ENCODE measurements around the gene ZNF532. TPM values are rescaled to one million over a fixed set of nuclear protein-coding genes. Genes with fewer than 3 reads are reported as not detected.

The ZNF532 gene
- total and polyA plus RNA-seq, 9 of the 15 experiments (the other 6 are each of a cell fraction or from before 2014, with no cell fraction given), result 0.42 TPM; not detected in 8

- ATAC-seq, result no peak
- 0% methylated on average over 8 of the region's 9 CpGs for WGBS (ENCODE audit: insufficient coverage, low coverage, missing lambda C conversion rate)
- DNase-seq (ENCODE audit: extremely low read depth in 1 of 4, low spot score in 3 of 4), result no peak
- Histone ChIP-seq H3K27ac (ENCODE audit: extremely low read depth, low read depth, low read length) (no peak overlapping the region), H2AFZ (ENCODE audit: low read depth, low read length) (no peak overlapping the region), H3K4me3 (no peak overlapping the region), H3K79me2 (ENCODE audit: control insufficient read depth, insufficient read depth, low read length) (no peaks in the 10 kb centered on the region), H3K27me3 (ENCODE audit: control insufficient read depth in 2 of 2, insufficient read depth in 2 of 2, low read length in 2 of 2) (peaks cover 0 to 6% of the 10 kb centered on the region in 2 experiments; a peak in 1 of 5 replicates), H3K4me2 (ENCODE audit: insufficient read depth, low read length) (no peak overlapping the region), H3K9ac (ENCODE audit: insufficient read depth in 1 of 2, low read depth in 2 of 2, low read length in 2 of 2) (no peak overlapping the region), H4K20me1 (replicated peaks; ENCODE audit: control insufficient read depth, insufficient read depth, low read length) (no peaks in the 10 kb centered on the region), H3K9me1 (ENCODE audit: control insufficient read depth, insufficient read depth, low read length) (no peaks in the 10 kb centered on the region), H3K4me1 (replicated peaks in 1 of 2; ENCODE audit: control insufficient read depth in 2 of 2, insufficient read depth in 2 of 2, low read length in 2 of 2) (no peaks in the 10 kb centered on the region), H3K36me3 (ENCODE audit: control insufficient read depth, insufficient read depth, low read length) (no peaks in the 10 kb centered on the region), H3K9me3 (replicated peaks; ENCODE audit: control insufficient read depth, insufficient read depth, low read depth, low read length) (no peaks in the 10 kb centered on the region)
- FAIRE-seq, result no peak
- in situ Hi-C loops (cut with MboI) (no loop called here), intact Hi-C loops (cut with micrococcal nuclease) (no loop called here)
- no TSS peak for BruUV-seq (replicated peaks)
- ChIA-PET CTCF (ENCODE audit: low intra/inter-chr PET ratio) (no interaction called here), POLR2A (no interaction called here)
- peak; percentile 14; the same call in 1 of the 2 replicates for TF ChIP-seq ZNF316 (IDR thresholded peaks at IDR 0.05)
- TF ChIP-seq ZBTB43 (CRISPR knock-in tag; IDR thresholded peaks at IDR 0.05), result no peak
- TF ChIP-seq PHTF2 (CRISPR knock-in tag; IDR thresholded peaks at IDR 0.05), result no peak
- no peak for TF ChIP-seq CBFB (CRISPR knock-in tag; IDR thresholded peaks at IDR 0.05)
These were observed 33.5 kb downstream of the ZNF532 start for GRCh38 chr18:58898010-58898799.
